Measurements from ENCODE around the gene RAD23B. TPM values are rescaled to one million over a fixed set of nuclear protein-coding genes. Genes with fewer than 3 reads are reported as not detected.

The RAD23B gene
- total RNA-seq, 1 donor = 43.6 TPM

DNA sequence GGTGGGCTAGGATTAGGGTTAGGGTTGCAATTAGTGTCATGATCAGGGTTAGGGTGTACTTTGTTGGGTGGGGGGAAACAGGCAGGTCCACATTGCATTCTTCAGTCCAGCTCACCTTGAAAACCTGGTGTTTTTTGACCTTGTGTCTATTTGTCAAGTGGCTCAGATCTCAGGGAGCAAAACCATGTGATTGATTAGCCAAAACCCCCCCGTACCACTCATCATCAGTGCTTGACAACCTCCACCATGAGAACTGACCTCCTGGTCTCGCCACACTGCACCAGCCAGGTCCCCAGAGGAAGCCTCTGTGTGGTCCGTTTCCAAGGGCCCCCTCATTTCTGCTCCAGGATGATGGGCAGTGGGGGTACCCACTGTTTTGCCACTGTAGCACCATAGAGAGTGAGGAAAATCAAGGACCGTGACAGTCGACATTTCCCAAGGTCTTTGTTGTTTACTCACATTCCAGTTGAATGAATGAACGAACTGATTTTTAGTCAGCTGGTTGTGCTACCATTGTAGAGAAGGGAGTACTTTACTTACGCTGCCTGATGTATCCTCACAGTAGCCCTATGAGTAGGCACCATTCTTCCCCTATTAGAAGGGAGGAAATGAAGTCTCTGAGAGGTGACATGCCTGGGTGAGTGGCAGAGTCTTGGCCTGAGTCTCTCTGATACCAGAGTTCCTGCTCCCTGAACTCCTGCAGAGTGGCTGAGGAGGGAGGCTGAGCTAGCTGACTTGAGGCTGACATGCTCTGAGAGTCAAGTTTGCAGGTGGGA lies 84.8 kb downstream of the RAD23B start:
- DNase-seq (ENCODE audit: low read depth in 2 of 3, low spot score in 2 of 3) = no peak

DNA sequence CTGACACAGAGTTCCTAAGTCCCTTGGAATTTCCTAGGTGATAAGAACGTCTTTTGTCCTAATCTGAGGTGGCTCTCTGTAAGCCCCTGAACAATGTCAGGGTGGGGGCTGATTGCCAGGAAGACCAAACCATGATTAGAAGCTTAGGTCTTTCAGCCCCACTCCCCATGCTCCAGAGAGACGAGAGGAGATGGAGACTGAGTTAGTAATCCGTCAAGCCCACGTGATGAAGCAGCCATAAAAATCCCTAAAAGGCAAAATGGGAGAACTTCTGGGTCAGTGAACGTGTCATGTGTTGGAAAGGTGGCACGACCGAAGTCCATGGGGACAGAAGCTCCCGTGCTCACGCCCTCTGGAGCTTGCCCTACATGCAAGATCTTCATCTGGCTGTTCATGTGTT lies 85.6 kb downstream of the RAD23B start:
- no peak for DNase-seq (ENCODE audit: low read depth in 2 of 3, low spot score in 2 of 3)

GRCh38 chr9:107373809-107374208 lies 90.7 kb downstream of the RAD23B start:
- no peak for DNase-seq (ENCODE audit: low read depth in 2 of 3, low spot score in 2 of 3)

DNA sequence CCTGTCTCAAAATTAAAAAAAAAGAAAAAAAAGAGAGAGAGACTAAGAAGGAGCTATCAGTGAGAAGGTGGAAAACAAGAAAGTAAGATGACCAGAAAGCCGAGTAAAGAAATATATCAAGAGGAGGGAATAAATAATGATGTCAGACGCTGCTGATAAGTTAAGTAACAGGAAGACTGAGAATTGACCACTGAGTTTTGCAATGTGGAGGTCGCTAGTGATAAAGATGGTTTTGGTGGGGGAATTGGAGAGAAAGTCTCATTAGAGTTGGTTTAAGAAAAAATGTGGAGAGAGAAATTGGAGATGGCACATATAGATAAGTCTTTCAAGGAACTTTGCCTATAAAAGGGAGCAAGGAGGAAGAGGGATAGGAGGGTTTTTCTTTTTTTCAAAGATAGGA lies 91.9 kb downstream of the RAD23B start:
- no peak for DNase-seq (ENCODE audit: low read depth in 2 of 3, low spot score in 2 of 3)

GRCh38 chr9:107375651-107376369 lies 92.7 kb downstream of the RAD23B start:
- no peak for DNase-seq (ENCODE audit: low read depth in 2 of 3, low spot score in 2 of 3)

GRCh38 chr9:107378006-107378405 lies 94.9 kb downstream of the RAD23B start:
- DNase-seq (ENCODE audit: low read depth in 2 of 3, low spot score in 2 of 3) = no peak

Other genes with a start within 250 kb of the RAD23B start
- gene KLF4, start 206.5 kb downstream of the RAD23B start, total RNA-seq = 26.7 TPM